Tibial nerve (tissue), 4 donors: ENCODE results near the gene SIGLEC14. TPM values are rescaled to one million over a fixed set of nuclear protein-coding genes. Genes with fewer than 3 reads are reported as not detected.

ENCODE experiments used
- DNase-seq, 2 donors: peaks; one replicate each; pipeline ENCODE4 v3.0.0-alpha.2; 2019; ENCODE audit warnings: low spot score in 2 of 2
- H3K27ac ChIP-seq, 4 donors: fragments of 200-600 bp; sonication (generic) in 3 of 4; one replicate each; pipeline ENCODE4 v1.5.1; 2017 to 2019; ENCODE audit warnings: mild to moderate bottlenecking in 1 of 4
- H3K27me3 ChIP-seq, 2 donors: fragments of 200-600 bp; sonication (generic) in 1 of 2; one replicate each; pipeline versions ENCODE4 v1.5.1 to v1.6.0; 2017 to 2019
- H3K36me3 ChIP-seq, 3 donors: fragments of 200-600 bp; sonication (generic); one replicate each; pipeline ENCODE4 v1.5.1; 2018 to 2019
- H3K4me1 ChIP-seq, 4 donors: fragments of 200-600 bp; sonication (generic) in 3 of 4; one replicate each; pipeline ENCODE4 v1.5.1; 2017 to 2019
- H3K4me3 ChIP-seq, 4 donors: fragments of 200-600 bp; sonication (generic) in 3 of 4; one replicate each; pipeline ENCODE4 v1.5.1; 2017 to 2019; ENCODE audit warnings: mild to moderate bottlenecking in 1 of 4, moderate library complexity in 1 of 4
- H3K9me3 ChIP-seq, 4 donors: fragments of 200-600 bp; sonication (generic) in 3 of 4; one replicate each; pipeline ENCODE4 v1.5.1; 2017 to 2019
- CTCF ChIP-seq, 5 experiments: fragments of 200-600 bp in 3 of 5; fragments of 450-650 bp in 2 of 5; sonication (generic) in 3 of 5; IDR thresholded peaks; one replicate each; pipeline ENCODE4 v1.5.1; 2016 to 2019; ENCODE audit warnings: antibody characterized with exemption in 5 of 5, mild to moderate bottlenecking in 3 of 5, moderate library complexity in 2 of 5
- EP300 ChIP-seq, 2 donors: sonication (generic); formaldehyde crosslinking; IDR thresholded peaks; one replicate each; pipeline ENCODE4 v1.6.1; 2017; ENCODE audit warnings: antibody characterized with exemption in 2 of 2, mild to moderate bottlenecking in 1 of 2
- POLR2A ChIP-seq, 2 donors: fragments of 450-650 bp; IDR thresholded peaks; one replicate each; pipeline ENCODE4 v1.6.1; 2017; ENCODE audit warnings: antibody characterized with exemption in 2 of 2, mild to moderate bottlenecking in 2 of 2, moderate library complexity in 2 of 2
- WGBS, 2 donors: methylation state at CpG; one replicate each; pipeline ENCODE4 v1.1.5; 2018; 5-methylcytosine and 5-hydroxymethylcytosine counted together
- small RNA-seq: library from RNA; depleted of rRNA; stranded (forward); fragments of <200 nt; gene quantifications from one replicate; pipeline ENCODE3, GENCODE V24; 2016
- total RNA-seq, 4 donors: library from RNA; depleted of rRNA; stranded (reverse); fragments of >200 nt; gene quantifications; one replicate each; pipeline ENCODE4 v1.1.0, GENCODE V29; 2016

Gene SIGLEC14
- total RNA-seq, 4 donors from 2014 or later = 1.9 to 6.3 (median 4.9) TPM; not detected in 1

GRCh38 chr19:51594774-51595109 lies 51.9 kb downstream of the SIGLEC14 start:
- WGBS, 2 donors = 8 to 18% methylated on average over 6 of the region's 6 CpGs

GRCh38 chr19:51593969-51594773 lies 52.5 kb downstream of the SIGLEC14 start:
- H3K4me3 ChIP-seq = peak overlapping the region; percentile 56 to 68 (median 58)
- DNase-seq = peak; percentile 92 to 93
- peaks cover 0 to 16% (median 0%) of the 10 kb centered on the region in 3 donors for H3K36me3 ChIP-seq
- H3K9me3 ChIP-seq = no peaks in the 10 kb centered on the region
- H3K27ac ChIP-seq = peak overlapping the region in 3 of 4 donors; percentile 30 to 76 (median 75)
- peaks cover 0 to 21% (median 7%) of the 10 kb centered on the region in 4 donors for H3K4me1 ChIP-seq
- TF ChIP-seq POLR2A (IDR thresholded peaks at IDR 0.05) = peak in 1 of 2 donors; percentile 13
- TF ChIP-seq EP300 (IDR thresholded peaks at IDR 0.05) = peak; percentile 80 to 88
- peak in 1 of 5 experiments; percentile 21 for TF ChIP-seq CTCF (IDR thresholded peaks at IDR 0.05)
- 1% methylated on average over 60 to 61 of the region's 61 CpGs for WGBS, 2 donors
- H3K27me3 ChIP-seq = peaks cover 0 to 11% of the 10 kb centered on the region in 2 donors

More at GRCh38 chr19:51594774-51595109, 51.9 kb downstream of the SIGLEC14 start:
- no peak for TF ChIP-seq CTCF (IDR thresholded peaks at IDR 0.05)
- TF ChIP-seq EP300 (IDR thresholded peaks at IDR 0.05) = no peak
- TF ChIP-seq POLR2A (IDR thresholded peaks at IDR 0.05) = no peak
- H3K27ac ChIP-seq = peak overlapping the region in 3 of 4 donors; percentile 30 to 76 (median 75)
- no peaks in the 10 kb centered on the region for H3K9me3 ChIP-seq
- DNase-seq = no peak
- peak overlapping the region; percentile 55 to 68 (median 58) for H3K4me3 ChIP-seq
- H3K27me3 ChIP-seq = peaks cover 0 to 17% of the 10 kb centered on the region in 2 donors
- H3K4me1 ChIP-seq = peaks cover 0 to 21% (median 7%) of the 10 kb centered on the region in 4 donors
- peaks cover 0 to 11% (median 0%) of the 10 kb centered on the region in 3 donors for H3K36me3 ChIP-seq

- H3K4me1 ChIP-seq = peaks cover 0 to 21% (median 7%) of the 10 kb centered on the region in 4 donors
- peaks cover 0 to 8% (median 0%) of the 10 kb centered on the region in 4 donors for H3K9me3 ChIP-seq
- no peak for DNase-seq
- peak overlapping the region; percentile 56 to 68 (median 58) for H3K4me3 ChIP-seq
- peaks cover 0 to 5% of the 10 kb centered on the region in 2 donors for H3K27me3 ChIP-seq
- peaks cover 0 to 21% (median 0%) of the 10 kb centered on the region in 3 donors for H3K36me3 ChIP-seq
- WGBS, 2 donors = 26 to 33% methylated on average over 10 of the region's 10 CpGs
- TF ChIP-seq POLR2A (IDR thresholded peaks at IDR 0.05) = no peak
- TF ChIP-seq EP300 (IDR thresholded peaks at IDR 0.05) = no peak
- no peak for TF ChIP-seq CTCF (IDR thresholded peaks at IDR 0.05)
- H3K27ac ChIP-seq = no peak overlapping the region
These were observed 53.3 kb downstream of the SIGLEC14 start for GRCh38 chr19:51593138-51593890.

Small RNAs within 50 kb of the gene (small RNA-seq; reads per million reads assigned to genes)
- gene AC018755.2 = not detected
- gene MIR125A = not detected
- 3.9 reads per million, percentile 80 among the genes with 10 or more reads in this experiment for gene MIR99B
- gene MIRLET7E = not detected

Other genes with a start within 250 kb of the SIGLEC14 start
- 10 to 100 TPM in 2 of 4 donors, 1 to 10 TPM in 2; 2.1 to 21.9 (median 7.3) TPM for gene SIGLEC10, start 229.2 kb downstream of the SIGLEC14 start, total RNA-seq
- gene SIGLEC8, start 188.4 kb downstream of the SIGLEC14 start, total RNA-seq = 1 to 10 TPM in 1 of 4 donors, under 1 TPM in 3; 0.20 to 5.5 (median 0.87) TPM
- not detected for gene CEACAM18, start 168.3 kb downstream of the SIGLEC14 start, total RNA-seq
- under 1 TPM in 1 of 4 donors, not detected in 3; 0.66 TPM for gene SIGLEC12, start 145.0 kb downstream of the SIGLEC14 start, total RNA-seq
- gene SIGLEC6, start 115.2 kb downstream of the SIGLEC14 start, total RNA-seq = 1 to 10 TPM in 1 of 4 donors, under 1 TPM in 3; 0.44 to 1.5 (median 0.59) TPM
- 1 to 10 TPM; 4.3 to 8.5 (median 7.3) TPM for gene ZNF175, start 75.5 kb downstream of the SIGLEC14 start, total RNA-seq
- 1 to 10 TPM in 3 of 4 donors, under 1 TPM in 1; 0.20 to 2.2 (median 1.6) TPM for gene SIGLEC5, start 16.4 kb downstream of the SIGLEC14 start, total RNA-seq
- gene SPACA6, start 46.5 kb upstream of the SIGLEC14 start, total RNA-seq = 10 to 100 TPM; 10.7 to 47.9 (median 34.0) TPM
- gene HAS1, start 77.2 kb upstream of the SIGLEC14 start, total RNA-seq = 1 to 10 TPM in 1 of 4 donors, under 1 TPM in 1, not detected in 2; 0.44 to 3.3 TPM
- 10 to 100 TPM in 1 of 4 donors, 1 to 10 TPM in 3; 1.7 to 36.9 (median 6.4) TPM for gene FPR1, start 105.1 kb upstream of the SIGLEC14 start, total RNA-seq
- 1 to 10 TPM in 2 of 4 donors, under 1 TPM in 2; 0.66 to 4.5 (median 1.0) TPM for gene FPR2, start 114.4 kb upstream of the SIGLEC14 start, total RNA-seq
- gene FPR3, start 148.3 kb upstream of the SIGLEC14 start, total RNA-seq = 10 to 100 TPM in 1 of 4 donors, 1 to 10 TPM in 3; 2.3 to 11.7 (median 5.1) TPM
- 10 to 100 TPM; 14.5 to 27.6 (median 21.2) TPM for gene ZNF577, start 241.1 kb upstream of the SIGLEC14 start, total RNA-seq